Stomach (tissue), 4 donors: Measurements from ENCODE around the gene LHFPL3.

Experiments used
- CTCF ChIP-seq, 7 experiments: fragments of 450-650 bp in 4 of 7; fragments of 200-600 bp in 3 of 7; sonication (generic) in 3 of 7; IDR thresholded peaks; one replicate each; pipeline ENCODE4 v1.5.1; 2016 to 2019; ENCODE audit warnings: antibody characterized with exemption in 7 of 7, control low read depth in 2 of 7, mild to moderate bottlenecking in 1 of 7
- EP300 ChIP-seq: sonication (generic); formaldehyde crosslinking; IDR thresholded peaks from one replicate; pipeline ENCODE4 v1.6.1; 2017; ENCODE audit warnings: antibody characterized with exemption
- POLR2A ChIP-seq, 4 donors: fragments of 450-650 bp; IDR thresholded peaks; one replicate each; pipeline ENCODE4 v1.6.1; 2016; ENCODE audit warnings: antibody characterized with exemption in 4 of 4, control low read depth in 2 of 4, mild to moderate bottlenecking in 1 of 4, moderate library complexity in 1 of 4
- POLR2AphosphoS5 ChIP-seq, 3 donors: sonication (generic); formaldehyde crosslinking; IDR thresholded peaks; one replicate each; pipeline ENCODE4 v1.6.1; 2016; ENCODE audit warnings: antibody characterized with exemption in 3 of 3

- TF ChIP-seq POLR2A (IDR thresholded peaks at IDR 0.05) (no peak), CTCF (IDR thresholded peaks at IDR 0.05) (no peak), EP300 (no peak), POLR2AphosphoS5 (IDR thresholded peaks at IDR 0.05) (no peak)
Measured at GRCh38 chr7:104388222-104388621, 59.8 kb downstream of the LHFPL3 start.
